Spleen (tissue), 11 donors: ENCODE measurements around the gene ASTL. TPM values are rescaled to one million over a fixed set of nuclear protein-coding genes. Genes with fewer than 3 reads are reported as not detected.

Source experiments
- DNase-seq: peaks from one replicate; pipeline ENCODE4 v3.0.0-alpha.2; 2020
- H3K27ac ChIP-seq, 8 donors: fragments of 200-600 bp; sonication (generic) in 7 of 8; 1 replicate in 4 of 8; 2 replicates in 4 of 8; pipeline versions ENCODE4 v1.5.0 to v1.8.0; 2016 to 2021; ENCODE audit warnings: inconsistent platforms in 4 of 8, mild to moderate bottlenecking in 4 of 8, moderate library complexity in 1 of 8
- H3K27me3 ChIP-seq, 7 donors: fragments of 200-600 bp; sonication (generic) in 6 of 7; replicated peaks in 1 of 7; 1 replicate in 4 of 7; 2 replicates in 3 of 7; pipeline versions ENCODE4 v1.5.0 to v1.8.0; 2016 to 2021; ENCODE audit warnings: inconsistent platforms in 3 of 7, mild to moderate bottlenecking in 1 of 7
- H3K36me3 ChIP-seq, 6 donors: fragments of 200-600 bp; sonication (generic) in 5 of 6; 1 replicate in 4 of 6; 2 replicates in 2 of 6; pipeline versions ENCODE4 v1.5.0 to v1.8.0; 2016 to 2021; ENCODE audit warnings: inconsistent platforms in 2 of 6
- H3K4me1 ChIP-seq, 6 donors: fragments of 200-600 bp; sonication (generic) in 5 of 6; 1 replicate in 3 of 6; 2 replicates in 3 of 6; pipeline versions ENCODE4 v1.5.0 to v1.8.0; 2016 to 2021; ENCODE audit warnings: inconsistent platforms in 3 of 6
- H3K4me3 ChIP-seq, 8 donors: fragments of 200-600 bp; sonication (generic) in 7 of 8; 1 replicate in 4 of 8; 2 replicates in 4 of 8; pipeline versions ENCODE4 v1.5.0 to v1.8.0; 2016 to 2021; ENCODE audit warnings: inconsistent platforms in 4 of 8, mild to moderate bottlenecking in 4 of 8, moderate library complexity in 2 of 8
- H3K9me3 ChIP-seq, 8 donors: fragments of 200-600 bp; sonication (generic) in 7 of 8; 1 replicate in 4 of 8; 2 replicates in 4 of 8; pipeline versions ENCODE4 v1.5.0 to v1.8.0; 2016 to 2021; ENCODE audit warnings: inconsistent platforms in 4 of 8
- POLR2A ChIP-seq, 3 donors: fragments of 450-650 bp; IDR thresholded peaks; one replicate each; pipeline ENCODE4 v1.5.1; 2017; ENCODE audit warnings: antibody characterized with exemption in 3 of 3, mild to moderate bottlenecking in 1 of 3
- POLR2AphosphoS5 ChIP-seq, 3 donors: sonication (generic); formaldehyde crosslinking; IDR thresholded peaks; one replicate each; pipeline ENCODE4 v1.5.1; 2017; ENCODE audit warnings: antibody characterized with exemption in 3 of 3
- whole genome bisulfite sequencing, 5 donors: extraction: QIAGEN DNeasy Blood & Tissue Kit in 3 of 5; methylation state at CpG; one replicate each; pipeline versions ENCODE4 v1.1.5 to v1.1.7; 2013 to 2018; 5-methylcytosine and 5-hydroxymethylcytosine counted together
- intact Hi-C: fragments of 100-400 bp; cut with DNase I; formaldehyde crosslinking; loops from one replicate; pipeline ENCODE4 v1.15.0; 2023; ENCODE audit warnings: low total_unique reads
- polyA plus RNA-seq, 3 donors: library from polyadenylated mRNA; stranded (reverse); fragments of 200-250 nt; gene quantifications; one replicate each; pipeline ENCODE4 v1.2.1, GENCODE V29; 2013
- total RNA-seq, 7 donors: library from RNA; depleted of rRNA in 3 of 7; stranded (reverse); fragments of >200 nt in 3 of 7; fragmentation: NEBNext Ultra II Directional in 4 of 7; extraction: Animal tissue kit (Norgen Biotek cat#: 25700) in 4 of 7; gene quantifications; one replicate each; pipeline versions ENCODE4 v1.1.0 to v1.2.1, GENCODE V29; 2016 to 2021
- TF ChIP-seq, protein P1 (sequence below), 11 experiments: fragments of 200-600 bp in 7 of 11; fragments of 450-650 bp in 4 of 11; sonication (generic) in 4 of 11; IDR thresholded peaks in 8 of 11; conservative IDR thresholded peaks in 3 of 11; 1 replicate in 7 of 11; 2 replicates in 4 of 11; pipeline versions ENCODE4 v1.4.0 to v1.8.0; 2016 to 2021; ENCODE audit warnings: antibody characterized with exemption in 11 of 11, inconsistent platforms in 4 of 11, mild to moderate bottlenecking in 1 of 11
- donor health status: healthy with polysubstance abuse.
- donor health status: DM: no; HTN: no; CAD: no; lungs with moderate emphysema.
- donor health status: DM: no; HTN: no; CAD: no.
- donor health status: Bipolar disorder and iron deficiency.
- donor health status: healthy.
- donor health status: DM: no; HTN: no; CAD: no.
- donor health status: DM: yes; HTN: yes; CAD: no.

The ASTL gene
- total and polyA plus RNA-seq, 10 donors, result 0.24 to 2.2 (median 0.52) TPM; not detected in 1

DNA sequence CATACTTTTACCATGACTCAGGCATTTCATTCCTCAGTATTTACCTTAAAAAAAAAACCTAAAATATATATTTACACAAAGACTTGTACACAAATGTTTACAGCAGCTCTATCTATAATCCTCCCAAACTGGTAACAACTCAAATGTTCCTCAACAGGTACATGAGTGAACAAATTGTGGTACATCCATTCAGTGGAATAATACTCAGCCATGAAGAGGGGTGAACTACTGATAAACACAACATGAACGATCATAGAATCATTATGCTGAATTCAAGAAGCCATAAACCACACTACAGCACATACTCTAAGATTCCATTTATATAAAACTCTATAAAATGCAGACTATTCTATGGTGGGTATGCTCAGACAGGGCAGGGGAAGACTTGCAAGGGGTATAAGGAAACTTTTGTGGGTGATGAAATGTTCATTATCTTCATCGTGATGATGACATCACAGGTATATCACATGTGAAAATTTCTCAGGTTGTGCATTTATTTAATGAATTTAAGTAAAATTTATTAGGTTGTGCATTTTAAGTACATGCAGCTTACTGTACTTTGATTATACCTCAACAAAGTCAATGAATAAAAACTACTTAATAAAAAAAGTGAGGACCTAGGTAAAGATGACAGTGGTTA is 31.7 kb upstream of the ASTL start:
- peaks cover 0 to 19% (median 8%) of the 10 kb centered on the region in 6 donors for H3K4me1 ChIP-seq
- H3K4me3 ChIP-seq, result no peak overlapping the region
- peaks cover 0 to 7% (median 0%) of the 10 kb centered on the region in 8 donors for H3K9me3 ChIP-seq
- TF ChIP-seq, protein P1, sequence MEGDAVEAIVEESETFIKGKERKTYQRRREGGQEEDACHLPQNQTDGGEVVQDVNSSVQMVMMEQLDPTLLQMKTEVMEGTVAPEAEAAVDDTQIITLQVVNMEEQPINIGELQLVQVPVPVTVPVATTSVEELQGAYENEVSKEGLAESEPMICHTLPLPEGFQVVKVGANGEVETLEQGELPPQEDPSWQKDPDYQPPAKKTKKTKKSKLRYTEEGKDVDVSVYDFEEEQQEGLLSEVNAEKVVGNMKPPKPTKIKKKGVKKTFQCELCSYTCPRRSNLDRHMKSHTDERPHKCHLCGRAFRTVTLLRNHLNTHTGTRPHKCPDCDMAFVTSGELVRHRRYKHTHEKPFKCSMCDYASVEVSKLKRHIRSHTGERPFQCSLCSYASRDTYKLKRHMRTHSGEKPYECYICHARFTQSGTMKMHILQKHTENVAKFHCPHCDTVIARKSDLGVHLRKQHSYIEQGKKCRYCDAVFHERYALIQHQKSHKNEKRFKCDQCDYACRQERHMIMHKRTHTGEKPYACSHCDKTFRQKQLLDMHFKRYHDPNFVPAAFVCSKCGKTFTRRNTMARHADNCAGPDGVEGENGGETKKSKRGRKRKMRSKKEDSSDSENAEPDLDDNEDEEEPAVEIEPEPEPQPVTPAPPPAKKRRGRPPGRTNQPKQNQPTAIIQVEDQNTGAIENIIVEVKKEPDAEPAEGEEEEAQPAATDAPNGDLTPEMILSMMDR (IDR thresholded peaks at IDR 0.05 in 8 of 11, conservative IDR thresholded peaks at IDR 0.05 in 3 of 11), result no peak
- H3K27me3 ChIP-seq, result no peaks in the 10 kb centered on the region
- no peak overlapping the region for H3K27ac ChIP-seq
- no peaks in the 10 kb centered on the region for H3K36me3 ChIP-seq
- intact Hi-C loops, result no loop called here
- DNase-seq, result no peak
- WGBS, 5 donors, result 86 to 94% (median 91%) methylated on average over 2 of the region's 2 CpGs

DNA sequence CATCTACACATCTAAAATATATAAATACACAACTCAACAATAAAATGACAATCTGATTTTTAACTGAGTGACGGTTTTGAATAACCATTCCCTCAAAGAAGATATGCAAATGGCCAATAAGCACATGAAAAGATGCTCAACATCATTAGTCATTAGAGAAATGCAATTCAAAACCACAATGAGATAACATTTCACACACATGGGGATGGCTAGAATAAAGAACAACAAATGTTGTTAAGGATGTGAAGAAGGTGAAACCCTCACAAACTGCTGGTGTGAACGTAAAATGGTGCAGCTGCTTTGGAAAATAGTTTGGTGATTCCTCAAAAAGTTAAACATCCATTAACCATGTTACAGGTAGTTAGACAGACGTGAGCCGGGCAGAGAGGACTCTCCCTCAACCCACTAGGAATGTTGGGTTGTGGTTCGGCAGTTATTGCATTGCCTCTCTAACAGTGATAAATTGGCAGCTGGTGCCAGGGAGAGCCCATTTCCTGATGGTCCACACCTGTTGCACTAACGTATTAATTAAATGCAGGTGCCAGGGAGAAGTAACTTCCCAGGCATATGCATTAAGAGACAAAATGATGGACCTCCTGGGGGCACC is 29.2 kb upstream of the ASTL start:
- intact Hi-C loops, result no loop called here
- no peak for TF ChIP-seq POLR2A (IDR thresholded peaks at IDR 0.05)
- TF ChIP-seq POLR2AphosphoS5 (IDR thresholded peaks at IDR 0.05), result no peak
- TF ChIP-seq, protein P1 (IDR thresholded peaks at IDR 0.05 in 8 of 11, conservative IDR thresholded peaks at IDR 0.05 in 3 of 11), result no peak
- peaks cover 13 to 33% (median 28%) of the 10 kb centered on the region in 6 donors for H3K4me1 ChIP-seq
- H3K27me3 ChIP-seq, result no peaks in the 10 kb centered on the region
- no peak overlapping the region for H3K4me3 ChIP-seq
- no peak overlapping the region for H3K27ac ChIP-seq
- WGBS, 5 donors, result 70 to 80% (median 76%) methylated on average over 6 of the region's 6 CpGs
- peaks cover 0 to 7% (median 0%) of the 10 kb centered on the region in 8 donors for H3K9me3 ChIP-seq
- H3K36me3 ChIP-seq, result no peaks in the 10 kb centered on the region
- DNase-seq, result no peak

DNA sequence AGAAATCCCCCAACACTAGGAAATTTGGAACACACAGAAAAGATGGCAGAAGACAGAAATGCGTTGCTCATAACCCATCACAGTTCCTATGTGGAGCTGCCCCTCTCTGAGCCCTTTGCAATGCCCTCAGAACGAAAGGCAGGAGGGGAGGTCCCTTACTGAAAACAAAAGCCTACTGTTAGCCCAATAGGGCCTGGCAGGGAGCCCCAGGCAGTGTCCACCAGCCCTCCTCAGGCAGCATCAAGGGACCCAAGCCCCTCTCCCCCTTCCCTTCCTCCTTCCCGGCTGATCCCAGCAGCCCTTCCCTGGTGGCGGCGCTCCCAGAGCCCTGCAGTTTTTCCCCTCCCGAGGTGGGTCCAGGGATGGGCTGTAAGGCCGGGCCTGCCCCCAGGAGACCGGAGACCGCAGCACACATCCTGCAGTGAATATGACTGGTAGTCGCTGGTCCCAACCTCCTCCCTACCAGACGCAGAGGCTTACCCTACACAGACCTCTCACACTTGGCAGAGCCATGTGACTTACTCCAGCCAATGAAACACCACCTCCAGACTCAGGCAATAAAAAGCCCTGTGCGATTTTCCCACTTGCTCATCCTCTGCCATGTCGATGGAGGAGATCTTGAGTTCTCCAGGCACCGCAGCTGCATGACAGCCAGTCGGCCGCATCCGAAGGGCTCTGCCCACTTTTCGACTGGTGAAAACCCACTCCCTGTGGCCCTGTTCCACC is 26.3 kb upstream of the ASTL start:
- peak; percentile 88 for DNase-seq
- Histone ChIP-seq H3K4me3 (peak overlapping the region in 3 of 8 donors; percentile 15 to 55 (median 16)), H3K36me3 (no peaks in the 10 kb centered on the region), H3K9me3 (peaks cover 0 to 8% (median 1%) of the 10 kb centered on the region in 8 donors), H3K4me1 (peaks cover 13 to 57% (median 41%) of the 10 kb centered on the region in 6 donors), H3K27ac (peak overlapping the region; percentile 69 to 93 (median 84)), H3K27me3 (no peaks in the 10 kb centered on the region)
- WGBS, 5 donors, result 71 to 80% (median 73%) methylated on average over 11 to 18 of the region's 18 CpGs
- TF ChIP-seq POLR2A (IDR thresholded peaks at IDR 0.05), result peak in 1 of 3 donors; percentile 13
- TF ChIP-seq POLR2AphosphoS5 (IDR thresholded peaks at IDR 0.05), result peak; percentile 50 to 82 (median 75)
- TF ChIP-seq, protein P1 (IDR thresholded peaks at IDR 0.05 in 8 of 11, conservative IDR thresholded peaks at IDR 0.05 in 3 of 11), result no peak
- intact Hi-C loops, result no loop called here
